K562 (cell line): ENCODE results near the gene PTGIR. TPM values are rescaled to one million over a fixed set of nuclear protein-coding genes. Genes with fewer than 3 reads are reported as not detected.

ENCODE experiments used
- ASH1L ChIP-seq: fragments of 450-650 bp; IDR thresholded peaks from 2 replicates; pipeline ENCODE4 v1.6.1; 2018; ENCODE audit warnings: borderline replicate concordance, mild to moderate bottlenecking, low read depth; ENCODE audit not compliant: partially characterized antibody
- BRCA1 ChIP-seq, 2 experiments: fragments of 450-650 bp in 1 of 2; sonication (generic) in 1 of 2; formaldehyde crosslinking in 1 of 2; IDR thresholded peaks; 2 replicates each; pipeline versions ENCODE4 v1.5.0 to v1.6.1; 2017 to 2020; ENCODE audit warnings: mild to moderate bottlenecking in 1 of 2, missing genetic modification reagents in 1 of 2
- ESRRB ChIP-seq: fragments of 250-450 bp; sonication (Bioruptor Pico); IDR thresholded peaks from 2 replicates; pipeline ENCODE4 v1.5.0; 2020; ENCODE audit warnings: mild to moderate bottlenecking, moderate library complexity, borderline replicate concordance
- KDM1A ChIP-seq, 2 experiments: fragments of 450-650 bp; IDR thresholded peaks; 2 replicates each; pipeline ENCODE4 v1.6.1; 2016; ENCODE audit warnings: mild to moderate bottlenecking in 2 of 2
- REST ChIP-seq, 2 experiments: fragments of 450-650 bp; formaldehyde crosslinking in 1 of 2; IDR thresholded peaks; 2 replicates each; pipeline versions ENCODE4 v1.4.0 to v1.6.1; 2014 to 2020; ENCODE audit warnings: mild to moderate bottlenecking in 2 of 2, borderline replicate concordance in 1 of 2, low read depth in 1 of 2
- SPI1 ChIP-seq: IDR thresholded peaks from 2 replicates; pipeline ENCODE4 v1.6.1; 2011; ENCODE audit warnings: low read depth, low read length, control low read depth, borderline replicate concordance
- TEAD2 ChIP-seq: fragments of 450-650 bp; IDR thresholded peaks from 2 replicates; pipeline ENCODE4 v1.6.1; 2016; ENCODE audit warnings: missing genetic modification characterization, control low read depth, missing compliant biosample characterization
- TEAD4 ChIP-seq, 2 experiments: sonication (generic) in 1 of 2; formaldehyde crosslinking in 1 of 2; IDR thresholded peaks; 2 replicates each; pipeline versions ENCODE4 v1.6.1 to v1.8.0; 2012 to 2022; ENCODE audit warnings: borderline replicate concordance in 1 of 2, inconsistent platforms in 1 of 2, low read length in 1 of 2, mild to moderate bottlenecking in 1 of 2, missing genetic modification reagents in 1 of 2
- ZBED1 ChIP-seq: IDR thresholded peaks from 2 replicates; pipeline ENCODE4 v1.6.1; 2014
- ZBTB33 ChIP-seq: sonication (generic); formaldehyde crosslinking; IDR thresholded peaks from 2 replicates; pipeline ENCODE4 v1.8.1; 2023; ENCODE audit warnings: mild to moderate bottlenecking, missing genetic modification reagents
- ZNF444 ChIP-seq: fragments of 250-450 bp; sonication (Bioruptor Pico); IDR thresholded peaks from 2 replicates; pipeline ENCODE4 v1.4.0; 2020; ENCODE audit warnings: mild to moderate bottlenecking, moderate library complexity
- ZNF511 ChIP-seq: sonication (generic); formaldehyde crosslinking; IDR thresholded peaks from 2 replicates; pipeline ENCODE4 v1.8.0; 2022; ENCODE audit warnings: mild to moderate bottlenecking, missing genetic modification reagents
- ZNF668 ChIP-seq: fragments of 250-450 bp; sonication (Bioruptor Pico); IDR thresholded peaks from 2 replicates; pipeline ENCODE4 v1.8.0; 2022; ENCODE audit warnings: mild to moderate bottlenecking, inconsistent platforms
- polyA plus RNA-seq, 8 experiments: library from polyadenylated mRNA; depleted of rRNA in 4 of 8; stranded (reverse) in 5 of 8; unstranded in 3 of 8; fragments of >200 nt; fragmentation: Nextera tagmentation in 2 of 8; fragmentation: Illumina TruSeq in 1 of 8; extraction: Ambion mirVana in 2 of 8; extraction: Trizol in 1 of 8; gene quantifications; 2 replicates each; pipeline versions ENCODE4 v1.2.1 to v1.2.3, GENCODE V29; 2011 to 2014; ENCODE audit warnings: inconsistent platforms in 1 of 8, missing spikeins in 1 of 8
- total RNA-seq, 7 experiments: library from RNA; depleted of rRNA in 6 of 7; stranded (reverse); fragments of >200 nt in 6 of 7; fragmentation: Illumina TruSeq in 2 of 7; extraction: Trizol in 2 of 7; gene quantifications; 2 replicates each; pipeline versions ENCODE4 v1.2.1 to v1.2.3, GENCODE V29; 2011 to 2021; ENCODE audit warnings: low replicate concordance in 1 of 7

PTGIR gene
- total and polyA plus RNA-seq, 9 of the 15 experiments (the other 6 are each of a cell fraction or from before 2014, with no cell fraction given): 0.11 to 3.4 (median 1.1) TPM; not detected in 1

GRCh38 chr19:46600384-46601317 is 24.2 kb downstream of the PTGIR start (continued):
- TF ChIP-seq REST (IDR thresholded peaks at IDR 0.05; ENCODE audit: borderline replicate concordance) (no peak), REST (CRISPR knock-in tag; IDR thresholded peaks at IDR 0.05; ENCODE audit: low read depth) (peak; percentile 57; the same call in 1 of the 2 replicates), ASH1L (peak; percentile 97), TEAD4 (IDR thresholded peaks at IDR 0.05; ENCODE audit: low read length) (peak; percentile 56), TEAD4 (CRISPR knock-in tag; IDR thresholded peaks at IDR 0.05; ENCODE audit: borderline replicate concordance) (no peak), ZNF444 (CRISPR knock-in tag) (no peak), ZBED1 (no peak; the same call in 1 of the 2 replicates), ZNF511 (CRISPR knock-in tag) (peak; percentile 62), ESRRB (CRISPR knock-in tag) (no peak), TEAD2 (tag) (no peak), ZNF668 (peak; percentile 67; the same call in 1 of the 2 replicates), ZBTB33 (CRISPR knock-in tag) (peak; percentile 70; the same call in 1 of the 2 replicates), KDM1A (IDR thresholded peaks at IDR 0.05) (peak; percentile 59 to 91; a peak in 3 of 4 replicates), BRCA1 (IDR thresholded peaks at IDR 0.05) (no peak), BRCA1 (CRISPR knock-in tag; IDR thresholded peaks at IDR 0.05) (no peak), SPI1 (no peak)
